ENCODE measurements around the gene PMP22.

DNA sequence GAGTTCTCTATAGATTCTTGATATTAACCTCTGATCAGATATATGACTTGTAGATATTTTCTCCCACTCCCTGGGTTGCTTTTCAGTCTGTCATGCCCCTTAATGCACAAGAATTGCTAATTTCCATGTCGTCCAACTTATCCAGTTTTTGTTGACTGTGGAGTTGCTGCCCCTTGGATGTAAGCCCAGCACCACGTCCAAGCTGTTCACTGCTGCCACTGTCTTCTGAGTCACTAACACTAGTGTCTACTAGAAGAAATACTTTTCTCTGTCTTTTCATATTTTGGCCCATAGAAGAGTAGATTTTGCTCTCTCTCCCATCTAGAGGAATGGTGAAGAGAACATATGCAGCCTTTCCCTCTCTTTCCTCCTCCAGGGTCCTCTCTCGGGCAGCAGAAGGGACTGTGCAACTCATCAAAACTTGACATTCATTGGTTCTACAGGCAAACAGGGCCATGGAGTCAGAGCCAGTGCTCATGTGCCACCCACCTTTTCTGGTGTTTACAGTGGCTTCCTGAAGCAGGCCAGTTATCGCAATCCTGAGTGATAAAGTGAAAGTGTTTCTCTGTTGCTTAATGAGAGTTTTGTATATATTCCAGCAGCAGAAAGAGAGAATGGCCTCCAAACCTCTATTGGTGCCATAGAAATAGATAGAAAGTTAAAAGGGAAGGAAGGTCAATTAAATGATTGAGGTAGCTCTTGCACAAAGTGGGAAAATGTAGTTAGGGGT is 22.6 kb upstream of the PMP22 start:
- TF ChIP-seq RBM22 (optimal IDR thresholded peaks at IDR 0.05; ENCODE audit: low read length) = no peak
- TF ChIP-seq NBN (conservative IDR thresholded peaks at IDR 0.05) = no peak
- TF ChIP-seq MAFK (conservative IDR thresholded peaks at IDR 0.05 in 1 of 2, IDR thresholded peaks at IDR 0.05 in 1 of 2; ENCODE audit: low read length in 2 of 2) = no peak
- TF ChIP-seq MLLT10 (CRISPR knock-in tag; IDR thresholded peaks at IDR 0.05) = no peak
- TF ChIP-seq ZNF12 (CRISPR knock-in tag; IDR thresholded peaks at IDR 0.05) = no peak
- TF ChIP-seq CREB1 (IDR thresholded peaks at IDR 0.05) = no peak
- TF ChIP-seq CREB1 (CRISPR knock-in tag; IDR thresholded peaks at IDR 0.05) = no peak
- no peak for TF ChIP-seq POLR2A (IDR thresholded peaks at IDR 0.05; ENCODE audit: insufficient read depth in 1 of 2, low read depth in 2 of 2, low read length in 2 of 2)
- TF ChIP-seq, protein P1, sequence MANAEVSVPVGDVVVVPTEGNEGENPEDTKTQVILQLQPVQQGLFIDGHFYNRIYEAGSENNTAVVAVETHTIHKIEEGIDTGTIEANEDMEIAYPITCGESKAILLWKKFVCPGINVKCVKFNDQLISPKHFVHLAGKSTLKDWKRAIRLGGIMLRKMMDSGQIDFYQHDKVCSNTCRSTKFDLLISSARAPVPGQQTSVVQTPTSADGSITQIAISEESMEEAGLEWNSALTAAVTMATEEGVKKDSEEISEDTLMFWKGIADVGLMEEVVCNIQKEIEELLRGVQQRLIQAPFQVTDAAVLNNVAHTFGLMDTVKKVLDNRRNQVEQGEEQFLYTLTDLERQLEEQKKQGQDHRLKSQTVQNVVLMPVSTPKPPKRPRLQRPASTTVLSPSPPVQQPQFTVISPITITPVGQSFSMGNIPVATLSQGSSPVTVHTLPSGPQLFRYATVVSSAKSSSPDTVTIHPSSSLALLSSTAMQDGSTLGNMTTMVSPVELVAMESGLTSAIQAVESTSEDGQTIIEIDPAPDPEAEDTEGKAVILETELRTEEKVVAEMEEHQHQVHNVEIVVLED (CRISPR knock-in tag; IDR thresholded peaks at IDR 0.05; ENCODE audit: borderline replicate concordance) = no peak
- TF ChIP-seq CTCF (CRISPR knock-in tag; IDR thresholded peaks at IDR 0.05) = no peak
- no peak for TF ChIP-seq RNF219 (CRISPR knock-in tag; IDR thresholded peaks at IDR 0.05)
- no peak for TF ChIP-seq YY1 (IDR thresholded peaks at IDR 0.05; ENCODE audit: insufficient read depth, insufficient replicate concordance, low read depth, low read length)
- no peak for TF ChIP-seq PHF8 (CRISPR knock-in tag; IDR thresholded peaks at IDR 0.05)
- no peak for TF ChIP-seq ZNF773 (CRISPR knock-in tag; IDR thresholded peaks at IDR 0.05; ENCODE audit: borderline replicate concordance)

All from HepG2 (cell line).